CD14-positive monocyte (primary cell): ENCODE data around the gene PSMC1. TPM values are rescaled to one million over a fixed set of nuclear protein-coding genes. Genes with fewer than 3 reads are reported as not detected.

Source experiments
- DNase-seq, 3 donors: peaks; one replicate each; pipeline ENCODE4 v3.0.0-alpha.2; 2011 to 2022
- H2AFZ ChIP-seq: 2 replicates; pipeline ENCODE4 v1.6.0; 2012; ENCODE audit warnings: mild to moderate bottlenecking, low read depth, low read length, inconsistent platforms; ENCODE audit not compliant: insufficient read depth, poor library complexity, severe bottlenecking
- H3K27ac ChIP-seq, 2 donors: 1 replicate in 1 of 2; 2 replicates in 1 of 2; pipeline ENCODE4 v1.5.1; 2012 to 2013; ENCODE audit warnings: low read length in 2 of 2, control low read depth in 1 of 2, inconsistent platforms in 1 of 2, low read depth in 1 of 2, mild to moderate bottlenecking in 1 of 2
- H3K27me3 ChIP-seq, 2 donors: one replicate each; pipeline versions ENCODE4 v1.6.0 to v1.6.1; 2011 to 2013; ENCODE audit warnings: low read length in 2 of 2; ENCODE audit not compliant: control insufficient read depth in 2 of 2, insufficient read depth in 2 of 2
- H3K36me3 ChIP-seq, 2 donors: replicated peaks in 1 of 2; 1 replicate in 1 of 2; 2 replicates in 1 of 2; pipeline versions ENCODE4 v1.5.1 to v1.6.1; 2012 to 2013; ENCODE audit warnings: low read length in 2 of 2, control low read depth in 1 of 2, inconsistent platforms in 1 of 2, mild to moderate bottlenecking in 1 of 2; ENCODE audit not compliant: insufficient read depth in 2 of 2, control insufficient read depth in 1 of 2
- H3K4me1 ChIP-seq, 2 donors: 1 replicate in 1 of 2; 2 replicates in 1 of 2; pipeline versions ENCODE4 v1.5.1 to v1.6.1; 2012 to 2013; ENCODE audit warnings: low read length in 2 of 2, control low read depth in 1 of 2, inconsistent platforms in 1 of 2, mild to moderate bottlenecking in 1 of 2, moderate library complexity in 1 of 2; ENCODE audit not compliant: insufficient read depth in 2 of 2, control insufficient read depth in 1 of 2
- H3K4me2 ChIP-seq: replicated peaks from 2 replicates; pipeline ENCODE3; 2012; ENCODE audit warnings: low read length, moderate library complexity, mild to moderate bottlenecking; ENCODE audit not compliant: poor library complexity, severe bottlenecking; ENCODE audit errors: extremely low read depth
- H3K4me3 ChIP-seq, 3 experiments: fragments of 200-600 bp in 1 of 3; sonication (generic) in 1 of 3; replicated peaks in 1 of 3; 1 replicate in 2 of 3; 2 replicates in 1 of 3; pipeline ENCODE4 v1.5.1; 2011 to 2013; ENCODE audit warnings: low read length in 3 of 3, mild to moderate bottlenecking in 3 of 3, control low read depth in 2 of 3, low read depth in 2 of 3, inconsistent platforms in 1 of 3, moderate library complexity in 1 of 3
- H3K79me2 ChIP-seq: 2 replicates; pipeline ENCODE4 v1.6.0; 2012; ENCODE audit warnings: mild to moderate bottlenecking, control low read depth, inconsistent platforms, low read length, moderate library complexity; ENCODE audit not compliant: insufficient read depth
- H3K9ac ChIP-seq: 2 replicates; pipeline ENCODE4 v1.6.0; 2017; ENCODE audit warnings: low read length, mild to moderate bottlenecking; ENCODE audit not compliant: insufficient read depth, poor library complexity, severe bottlenecking
- H3K9me3 ChIP-seq, 2 donors: replicated peaks in 1 of 2; 1 replicate in 1 of 2; 2 replicates in 1 of 2; pipeline versions ENCODE4 v1.5.1 to v1.6.1; 2012 to 2013; ENCODE audit warnings: low read length in 2 of 2, control low read depth in 1 of 2; ENCODE audit not compliant: control insufficient read depth in 1 of 2, insufficient read depth in 1 of 2
- H4K20me1 ChIP-seq: 2 replicates; pipeline ENCODE4 v1.6.0; 2012; ENCODE audit warnings: mild to moderate bottlenecking, low read length, control low read depth, moderate library complexity; ENCODE audit not compliant: insufficient read depth
- H3K27ac Mint-ChIP-seq, 7 donors: one replicate each; pipeline ENCODE4 v1.8.0; 2020; ENCODE audit warnings: mild to moderate bottlenecking in 7 of 7, mixed read lengths in 7 of 7, moderate library complexity in 6 of 7, inconsistent platforms in 2 of 7
- H3K27me3 Mint-ChIP-seq, 3 donors: one replicate each; pipeline ENCODE4 v1.8.0; 2021 to 2022; ENCODE audit warnings: low read depth in 3 of 3, mild to moderate bottlenecking in 3 of 3, mixed read lengths in 3 of 3, moderate library complexity in 3 of 3, inconsistent platforms in 1 of 3
- H3K36me3 Mint-ChIP-seq, 2 donors: one replicate each; pipeline ENCODE4 v1.8.0; 2020; ENCODE audit warnings: mixed read lengths in 2 of 2, inconsistent platforms in 1 of 2, mild to moderate bottlenecking in 1 of 2
- H3K4me1 Mint-ChIP-seq: one replicate; pipeline ENCODE4 v1.8.0; 2020; ENCODE audit warnings: mild to moderate bottlenecking, mixed read lengths
- H3K4me3 Mint-ChIP-seq, 2 donors: one replicate each; pipeline ENCODE4 v1.8.0; 2020; ENCODE audit warnings: mild to moderate bottlenecking in 2 of 2, mixed read lengths in 2 of 2, moderate library complexity in 1 of 2
- H3K9me3 Mint-ChIP-seq, 7 donors: one replicate each; pipeline ENCODE4 v1.8.0; 2020 to 2022; ENCODE audit warnings: mixed read lengths in 7 of 7, mild to moderate bottlenecking in 6 of 7, moderate library complexity in 6 of 7, inconsistent platforms in 2 of 7
- CTCF ChIP-seq: fragments of 200-600 bp; IDR thresholded peaks from one replicate; pipeline ENCODE4 v1.8.0; 2022; ENCODE audit warnings: antibody characterized with exemption, mild to moderate bottlenecking
- WGBS: methylation state at CpG from one replicate; pipeline ENCODE4 v1.1.5; 2013; ENCODE audit warnings: missing lambda C conversion rate; ENCODE audit not compliant: insufficient coverage; 5-methylcytosine and 5-hydroxymethylcytosine counted together
- intact Hi-C, 2 donors: fragments of 100-400 bp; cut with micrococcal nuclease; formaldehyde crosslinking; loops; one replicate each; pipeline versions ENCODE4 v1.15.0 to v1.15.1; 2023
- polyA plus RNA-seq, 3 donors: library from polyadenylated mRNA; depleted of rRNA in 1 of 3; unstranded in 2 of 3; stranded (reverse) in 1 of 3; fragments of 300-500 nt in 2 of 3; fragments of >200 nt in 1 of 3; fragmentation: Illumina TruSeq in 2 of 3; gene quantifications; 1 replicate in 2 of 3; 2 replicates in 1 of 3; pipeline ENCODE4 v1.2.3, GENCODE V29; 2012 to 2021

PSMC1 gene
- polyA plus RNA-seq, 3 donors = 53.4 to 158 (median 128) TPM

- H3K27ac Mint-ChIP-seq = peak overlapping the region in 2 of 7 donors; percentile 27 to 30
- no peaks in the 10 kb centered on the region for H3K9me3 Mint-ChIP-seq
- peaks cover 77 to 95% of the 10 kb centered on the region in 2 donors for H3K36me3 Mint-ChIP-seq
- H3K27me3 Mint-ChIP-seq = peaks cover 0 to 2% (median 2%) of the 10 kb centered on the region in 3 donors
- intact Hi-C loops = no loop called here
- WGBS = 93% methylated on average over 5 of the region's 8 CpGs
- H3K9me3 ChIP-seq = no peaks in the 10 kb centered on the region
- no peaks in the 10 kb centered on the region for H3K79me2 ChIP-seq
- H3K4me2 ChIP-seq = no peak overlapping the region
- H3K27ac ChIP-seq = peak overlapping the region in 1 of 2 donors; percentile 4
- no peak overlapping the region for H3K4me3 Mint-ChIP-seq
- H3K9ac ChIP-seq = no peak overlapping the region
- H3K4me1 Mint-ChIP-seq = no peaks in the 10 kb centered on the region
- H2AFZ ChIP-seq = no peak overlapping the region
- no peaks in the 10 kb centered on the region for H3K27me3 ChIP-seq
- H4K20me1 ChIP-seq = no peaks in the 10 kb centered on the region
- no peak overlapping the region for H3K4me3 ChIP-seq
- TF ChIP-seq CTCF = no peak
- peaks cover 70 to 97% of the 10 kb centered on the region in 2 donors for H3K36me3 ChIP-seq
- DNase-seq = no peak
- no peaks in the 10 kb centered on the region for H3K4me1 ChIP-seq
These were observed 24.9 kb downstream of the PSMC1 start for GRCh38 chr14:90281261-90281660.

- Histone ChIP-seq H3K27me3 (no peaks in the 10 kb centered on the region), H3K4me3 (no peak overlapping the region), H4K20me1 (no peaks in the 10 kb centered on the region), H3K27ac (peak overlapping the region in 1 of 2 donors; percentile 4), H3K36me3 (peaks cover 73 to 97% of the 10 kb centered on the region in 2 donors), H3K4me2 (no peak overlapping the region), H2AFZ (no peak overlapping the region), H3K9ac (no peak overlapping the region), H3K4me1 (no peaks in the 10 kb centered on the region), H3K9me3 (no peaks in the 10 kb centered on the region), H3K79me2 (no peaks in the 10 kb centered on the region)
- no peak overlapping the region for H3K27ac Mint-ChIP-seq
- H3K27me3 Mint-ChIP-seq = peaks cover 0 to 2% (median 2%) of the 10 kb centered on the region in 3 donors
- no peak for DNase-seq
- no peak for TF ChIP-seq CTCF
- H3K4me3 Mint-ChIP-seq = no peak overlapping the region
- H3K4me1 Mint-ChIP-seq = no peaks in the 10 kb centered on the region
- H3K9me3 Mint-ChIP-seq = no peaks in the 10 kb centered on the region
- intact Hi-C loops = no loop called here
- H3K36me3 Mint-ChIP-seq = peaks cover 76 to 95% of the 10 kb centered on the region in 2 donors
These were observed 25.4 kb downstream of the PSMC1 start for GRCh38 chr14:90281756-90282155.
